Left lung (tissue), 10 donors: ENCODE results near the gene PARP6. TPM values are rescaled to one million over a fixed set of nuclear protein-coding genes. Genes with fewer than 3 reads are reported as not detected.

Experiments used
- ATAC-seq: fragments of 200-7000 bp; cut with Tn5 transposase; one replicate; pipeline ENCODE4 v1.9.1; 2020; ENCODE audit warnings: moderate library complexity
- DNase-seq, 4 donors: peaks; one replicate each; pipeline ENCODE4 v3.0.0-alpha.2; 2013 to 2020
- H3K27ac ChIP-seq, 2 donors: fragments of 200-600 bp; sonication (generic) in 1 of 2; one replicate each; pipeline versions ENCODE4 v1.5.0 to v1.8.0; 2020 to 2021
- H3K27me3 ChIP-seq, 2 donors: fragments of 200-600 bp; sonication (generic) in 1 of 2; one replicate each; pipeline versions ENCODE4 v1.5.0 to v1.8.0; 2020 to 2021
- H3K36me3 ChIP-seq, 2 donors: fragments of 200-600 bp; sonication (generic) in 1 of 2; one replicate each; pipeline versions ENCODE4 v1.5.0 to v1.8.0; 2020 to 2021
- H3K4me1 ChIP-seq, 2 donors: fragments of 200-600 bp; one replicate each; pipeline ENCODE4 v1.8.0; 2021
- H3K4me3 ChIP-seq, 2 donors: fragments of 200-600 bp; sonication (generic) in 1 of 2; one replicate each; pipeline versions ENCODE4 v1.5.0 to v1.8.0; 2020 to 2021; ENCODE audit warnings: mild to moderate bottlenecking in 1 of 2
- H3K9me3 ChIP-seq, 2 donors: fragments of 200-600 bp; sonication (generic) in 1 of 2; one replicate each; pipeline versions ENCODE4 v1.5.0 to v1.8.0; 2020 to 2021
- CTCF ChIP-seq, 2 donors: fragments of 200-600 bp; sonication (generic) in 1 of 2; IDR thresholded peaks; one replicate each; pipeline versions ENCODE4 v1.5.0 to v1.8.0; 2021; ENCODE audit warnings: antibody characterized with exemption in 2 of 2
- intact Hi-C, 2 donors: fragments of 100-400 bp; cut with DNase I; formaldehyde crosslinking; loops; one replicate each; pipeline versions ENCODE4 v1.11.2 to v1.14.2; 2022
- polyA plus RNA-seq, 6 donors: library from polyadenylated mRNA; unstranded; fragments of 120-200 nt; gene quantifications; one replicate each; pipeline ENCODE4 v1.2.1, GENCODE V29; 2013; ENCODE audit not compliant: insufficient read length in 6 of 6
- total RNA-seq, 2 donors: library from RNA; stranded (reverse); fragmentation: NEBNext Ultra II Directional; extraction: Animal tissue kit (Norgen Biotek cat#: 25700); gene quantifications; one replicate each; pipeline ENCODE4 v1.2.1, GENCODE V29; 2021
- donor health status: DM: no; HTN: yes; CAD: no.
- donor health status: DM: no; HTN: no; CAD: no.

The PARP6 gene
- total and polyA plus RNA-seq, 8 donors = 60.5 to 147 (median 121) TPM

- intact Hi-C loops = loop anchor here in 1 of 2 donors (10.0 kb wide), 1 partner anchor 80 kb away; no protein-coding TSS in a partner anchor
- no peaks in the 10 kb centered on the region for H3K27me3 ChIP-seq
- no peak for DNase-seq
- peaks cover 5 to 100% of the 10 kb centered on the region in 2 donors for H3K36me3 ChIP-seq
- no peak overlapping the region for H3K4me3 ChIP-seq
- no peak overlapping the region for H3K27ac ChIP-seq
- peaks cover 0 to 8% of the 10 kb centered on the region in 2 donors for H3K4me1 ChIP-seq
- no peak for TF ChIP-seq CTCF (IDR thresholded peaks at IDR 0.05)
- no peak for ATAC-seq
- H3K9me3 ChIP-seq = no peaks in the 10 kb centered on the region
These were observed 67.1 kb downstream of the PARP6 start for GRCh38 chr15:72205273-72205672.

- peak; percentile 52 for ATAC-seq
- intact Hi-C loops = loop anchor here in 1 of 2 donors (10.0 kb wide), 1 partner anchor 81 kb away; no protein-coding TSS in a partner anchor
- no peaks in the 10 kb centered on the region for H3K9me3 ChIP-seq
These were observed 68.9 kb downstream of the PARP6 start for GRCh38 chr15:72203507-72203837.

GRCh38 chr15:72202801-72203506 is 69.4 kb downstream of the PARP6 start:
- Histone ChIP-seq H3K4me1 (peaks cover 12 to 29% of the 10 kb centered on the region in 2 donors), H3K27me3 (peaks cover 0 to 5% of the 10 kb centered on the region in 2 donors), H3K4me3 (no peak overlapping the region), H3K9me3 (no peaks in the 10 kb centered on the region), H3K36me3 (peaks cover 5 to 100% of the 10 kb centered on the region in 2 donors), H3K27ac (no peak overlapping the region)
- intact Hi-C loops = loop anchor here in 1 of 2 donors (10.0 kb wide), 1 partner anchor 82 kb away; no protein-coding TSS in a partner anchor
- no peak for TF ChIP-seq CTCF (IDR thresholded peaks at IDR 0.05)
- ATAC-seq (no peak), DNase-seq (no peak)

More at GRCh38 chr15:72203507-72203837, 68.9 kb downstream of the PARP6 start:
- no peaks in the 10 kb centered on the region for H3K27me3 ChIP-seq
- H3K4me1 ChIP-seq = peaks cover 8 to 24% of the 10 kb centered on the region in 2 donors
- DNase-seq = peak in 2 of 4 donors; percentile 73 to 80
- H3K36me3 ChIP-seq = peaks cover 5 to 100% of the 10 kb centered on the region in 2 donors
- H3K4me3 ChIP-seq = no peak overlapping the region
- TF ChIP-seq CTCF (IDR thresholded peaks at IDR 0.05) = no peak
- no peak overlapping the region for H3K27ac ChIP-seq

GRCh38 chr15:72202302-72202701 is 70.1 kb downstream of the PARP6 start:
- Histone ChIP-seq H3K36me3 (peaks cover 5 to 95% of the 10 kb centered on the region in 2 donors), H3K27ac (no peak overlapping the region), H3K4me1 (peaks cover 12 to 32% of the 10 kb centered on the region in 2 donors), H3K9me3 (no peaks in the 10 kb centered on the region), H3K4me3 (no peak overlapping the region), H3K27me3 (peaks cover 0 to 11% of the 10 kb centered on the region in 2 donors)
- no peak for ATAC-seq
- DNase-seq = no peak
- TF ChIP-seq CTCF (IDR thresholded peaks at IDR 0.05) = no peak
- intact Hi-C loops = loop anchor here in 1 of 2 donors (10.0 kb wide), 1 partner anchor 82 kb away; no protein-coding TSS in a partner anchor

- ATAC-seq (no peak), DNase-seq (no peak)
- Histone ChIP-seq H3K27ac (peak overlapping the region in 1 of 2 donors; percentile 13), H3K9me3 (no peaks in the 10 kb centered on the region), H3K27me3 (peaks cover 0 to 19% of the 10 kb centered on the region in 2 donors), H3K4me1 (peaks cover 12 to 40% of the 10 kb centered on the region in 2 donors), H3K4me3 (no peak overlapping the region), H3K36me3 (peaks cover 5 to 87% of the 10 kb centered on the region in 2 donors)
- intact Hi-C loops = loop anchor here in 1 of 2 donors (10.0 kb wide), 1 partner anchor 83 kb away; no protein-coding TSS in a partner anchor
- no peak for TF ChIP-seq CTCF (IDR thresholded peaks at IDR 0.05)
These were observed 70.9 kb downstream of the PARP6 start for GRCh38 chr15:72201391-72201921.
